A549 (cell line): ENCODE measurements around the gene CCDC170. TPM values are rescaled to one million over a fixed set of nuclear protein-coding genes. Genes with fewer than 3 reads are reported as not detected.

Experiments
- ATAC-seq, 2 experiments: fragments of 200-7000 bp in 1 of 2; fragments of >200 bp in 1 of 2; cut with Nextera tagmentation in 1 of 2; cut with Tn5 transposase in 1 of 2; 3 replicates each; pipeline versions ENCODE4 v1.8.0 to v1.9.1; 2018 to 2020; ENCODE audit warnings: mild to moderate bottlenecking in 1 of 2, moderate library complexity in 1 of 2
- CTCF ChIA-PET: fragments of 300-600 bp; sonication (Branson Sonifier 250); formaldehyde crosslinking; extraction: SDS; loops from one replicate; lab custom pipeline; 2021; ENCODE audit warnings: antibody characterized with exemption, inconsistent platforms; lab: Yijun Ruan, JAX
- POLR2A ChIA-PET: fragments of 350-600 bp; formaldehyde crosslinking; extraction: SDS; loops from one replicate; lab custom pipeline; 2021; ENCODE audit warnings: antibody characterized with exemption, inconsistent platforms; lab: Yijun Ruan, JAX
- DNase-seq, 2 experiments: peaks; one replicate each; pipeline versions ENCODE4 v3.0.0 to v3.0.0-alpha.2; 2011 to 2016; ENCODE audit warnings: low read depth in 1 of 2, low spot score in 1 of 2
- FAIRE-seq: peaks from 2 replicates; lab custom pipeline; 2011; peaks lifted over from hg19 to GRCh38; lab: Jason Lieb, UNC
- H3K27ac ChIP-seq, 2 experiments: fragments of >200 bp; sonication (Bioruptor Twin); formaldehyde crosslinking; 3 replicates each; pipeline ENCODE4 v1.5.1; 2016 to 2017
- H3K4me1 ChIP-seq: fragments of >200 bp; sonication (Bioruptor Twin); formaldehyde crosslinking; 3 replicates; pipeline ENCODE4 v1.6.1; 2016
- H3K4me2 ChIP-seq: fragments of >200 bp; sonication (Bioruptor Twin); formaldehyde crosslinking; 3 replicates; pipeline ENCODE4 v1.6.1; 2016
- H3K4me3 ChIP-seq: fragments of >200 bp; sonication (Bioruptor Twin); formaldehyde crosslinking; 3 replicates; pipeline ENCODE4 v1.5.1; 2016
- H3K9me3 ChIP-seq: fragments of >200 bp; sonication (Bioruptor Twin); formaldehyde crosslinking; 3 replicates; pipeline ENCODE4 v1.6.1; 2016
- ATOH8 ChIP-seq: fragments of 250-450 bp; sonication (Bioruptor Pico); IDR thresholded peaks from 2 replicates; pipeline ENCODE4 v1.5.0; 2020; ENCODE audit warnings: low read depth, mild to moderate bottlenecking, moderate library complexity
- BCL3 ChIP-seq: fragments of >200 bp; sonication (Bioruptor Twin); formaldehyde crosslinking; IDR thresholded peaks from 3 replicates; pipeline ENCODE4 v1.6.1; 2016
- BHLHE40 ChIP-seq: IDR thresholded peaks from 2 replicates; pipeline ENCODE4 v1.6.1; 2012; ENCODE audit warnings: low read depth, low read length, inconsistent platforms
- CHD2 ChIP-seq: fragments of 150-350 bp; IDR thresholded peaks from 2 replicates; pipeline ENCODE4 v1.6.1; 2014; ENCODE audit warnings: low read length; ENCODE audit not compliant: partially characterized antibody
- CHD4 ChIP-seq: fragments of 200-600 bp; sonication (generic); IDR thresholded peaks from 2 replicates; pipeline ENCODE4 v1.6.1; 2016; ENCODE audit warnings: antibody characterized with exemption, mild to moderate bottlenecking, borderline replicate concordance
- CTCF ChIP-seq: fragments of >200 bp; sonication (Bioruptor Twin); formaldehyde crosslinking; IDR thresholded peaks from 3 replicates; pipeline ENCODE4 v1.5.1; 2016
- ELK1 ChIP-seq: fragments of 150-350 bp; IDR thresholded peaks from 2 replicates; pipeline ENCODE4 v1.6.1; 2014; ENCODE audit warnings: low read depth, mild to moderate bottlenecking, low read length
- FOSL2 ChIP-seq, 2 experiments: fragments of 450-650 bp in 1 of 2; fragments of >200 bp in 1 of 2; sonication (Bioruptor Twin) in 1 of 2; formaldehyde crosslinking; IDR thresholded peaks; 2 replicates each; pipeline versions ENCODE4 v1.5.0 to v1.6.1; 2016 to 2020; ENCODE audit warnings: mild to moderate bottlenecking in 1 of 2, moderate library complexity in 1 of 2
- GATA3 ChIP-seq: IDR thresholded peaks from 2 replicates; pipeline ENCODE4 v1.6.1; 2012; ENCODE audit warnings: borderline replicate concordance
- HES2 ChIP-seq: fragments of >200 bp; sonication (Bioruptor Twin); formaldehyde crosslinking; IDR thresholded peaks from 2 replicates; pipeline ENCODE4 v1.6.1; 2016
- HEYL ChIP-seq: fragments of 250-450 bp; sonication (Bioruptor Pico); IDR thresholded peaks from 2 replicates; pipeline ENCODE4 v1.8.0; 2021; ENCODE audit warnings: mild to moderate bottlenecking, moderate library complexity
- HOXA7 ChIP-seq: fragments of 250-450 bp; sonication (Bioruptor Pico); IDR thresholded peaks from 2 replicates; pipeline ENCODE4 v1.5.0; 2020; ENCODE audit warnings: mild to moderate bottlenecking, moderate library complexity
- HOXB13 ChIP-seq: fragments of 250-450 bp; sonication (Bioruptor Pico); IDR thresholded peaks from 2 replicates; pipeline ENCODE4 v1.5.0; 2020; ENCODE audit warnings: low read depth, mild to moderate bottlenecking, moderate library complexity
- JUNB ChIP-seq: fragments of >200 bp; sonication (Bioruptor Twin); formaldehyde crosslinking; IDR thresholded peaks from 2 replicates; pipeline ENCODE4 v1.6.1; 2016
- KDM1A ChIP-seq: fragments of 200-600 bp; sonication (generic); IDR thresholded peaks from 2 replicates; pipeline ENCODE4 v1.6.1; 2016; ENCODE audit warnings: low read depth, mild to moderate bottlenecking
- MAFK ChIP-seq: fragments of 450-650 bp; IDR thresholded peaks from 2 replicates; pipeline ENCODE4 v1.6.1; 2014; ENCODE audit not compliant: partially characterized antibody
- MAZ ChIP-seq: fragments of 150-350 bp; IDR thresholded peaks from 2 replicates; pipeline ENCODE4 v1.6.1; 2014; ENCODE audit warnings: antibody characterized with exemption, low read depth, low read length, borderline replicate concordance
- MYC ChIP-seq: IDR thresholded peaks from 2 replicates; pipeline ENCODE4 v1.6.1; 2012; ENCODE audit warnings: mild to moderate bottlenecking, inconsistent platforms, low read length, improper control_type of control experiment, borderline replicate concordance
- NFE2L2 ChIP-seq: fragments of 150-350 bp; conservative IDR thresholded peaks from 2 replicates; pipeline ENCODE4 v1.6.1; 2014; ENCODE audit warnings: low read length
- NR3C1 ChIP-seq: fragments of >200 bp; sonication (Bioruptor Twin); formaldehyde crosslinking; IDR thresholded peaks from 3 replicates; pipeline ENCODE4 v1.6.1; 2017
- POLR2A ChIP-seq: IDR thresholded peaks from 2 replicates; pipeline ENCODE4 v1.6.1; 2012; ENCODE audit warnings: mild to moderate bottlenecking, low read length
- TP53 ChIP-seq: fragments of 250-450 bp; sonication (Bioruptor Pico); IDR thresholded peaks from 2 replicates; pipeline ENCODE4 v1.5.0; 2021; ENCODE audit warnings: mild to moderate bottlenecking, moderate library complexity
- ZSCAN20 ChIP-seq: fragments of 250-450 bp; sonication (Bioruptor Pico); IDR thresholded peaks from 2 replicates; pipeline ENCODE4 v1.8.0; 2022; ENCODE audit warnings: mild to moderate bottlenecking, moderate library complexity
- WGBS: methylation state at CpG from one replicate; pipeline ENCODE4 v1.1.6; 2017; ENCODE audit errors: missing lambda C conversion rate; 5-methylcytosine and 5-hydroxymethylcytosine counted together
- polyA plus RNA-seq, 4 experiments: library from polyadenylated mRNA; depleted of rRNA in 3 of 4; stranded (reverse); fragments of >200 nt; fragmentation: RNase III in 1 of 4; extraction: RNeasy Plus Mini Kit Qiagen cat#74134 plus additional on column Dnase treatment in 1 of 4; gene quantifications; 2 replicates in 3 of 4; 3 replicates in 1 of 4; pipeline ENCODE4 v1.2.3, GENCODE V29; 2011 to 2017
- TF ChIP-seq, protein P1 (sequence below): IDR thresholded peaks from 2 replicates; pipeline ENCODE4 v1.6.1; 2012
- TF ChIP-seq, protein P2 (sequence below): IDR thresholded peaks from 2 replicates; pipeline ENCODE4 v1.6.1; 2012

Gene CCDC170
- polyA plus RNA-seq, 2 of the 4 experiments (the other 2 are of a cell fraction) = 0.09 to 0.61 TPM

DNA sequence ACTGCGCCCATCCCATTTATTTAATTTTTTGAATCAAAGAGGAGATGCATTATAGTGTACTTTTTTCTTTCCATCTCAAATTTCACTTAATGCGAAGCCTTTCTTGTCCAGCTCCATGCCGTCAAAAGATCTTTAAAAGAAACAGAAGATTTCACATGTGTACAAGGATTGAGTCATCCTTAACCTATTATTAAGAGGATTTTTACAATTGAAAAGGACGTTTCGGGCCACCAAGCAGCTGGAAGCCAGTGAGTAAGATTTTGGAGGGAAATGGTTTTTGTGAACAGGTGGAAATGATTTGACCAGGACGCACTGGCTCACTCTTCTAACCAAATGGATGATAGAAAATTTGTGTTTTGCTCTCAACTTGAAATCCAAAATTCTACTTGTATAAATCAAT, 15.1 kb upstream of the CCDC170 start:
- ATAC-seq = no peak
- Histone ChIP-seq H3K27ac (no peak overlapping the region), H3K4me2 (no peak overlapping the region), H3K4me3 (no peak overlapping the region), H3K4me1 (0 out of 3 replicates have a peak, but pooled peaks cover 3% of the 10 kb centered on the region), H3K9me3 (no peaks in the 10 kb centered on the region)
- WGBS = 79% methylated on average over 6 of the region's 6 CpGs
- ChIA-PET CTCF (interaction anchor here (0.8 kb wide), 1 partner anchor 727 kb away, joined by 3 read pairs; no protein-coding TSS in a partner anchor), POLR2A (no interaction called here)
- no peak for DNase-seq
- no peak for FAIRE-seq
- no peak for TF ChIP-seq BHLHE40
- TF ChIP-seq MAZ = no peak
- TF ChIP-seq KDM1A = no peak
- no peak for TF ChIP-seq HEYL (CRISPR knock-in tag)
- TF ChIP-seq HOXA7 (CRISPR knock-in tag) = no peak
- no peak for TF ChIP-seq ZSCAN20 (CRISPR knock-in tag)
- TF ChIP-seq ATOH8 (CRISPR knock-in tag) = no peak
- no peak for TF ChIP-seq HES2
- no peak for TF ChIP-seq MYC
- no peak for TF ChIP-seq ELK1
- TF ChIP-seq, protein P1, sequence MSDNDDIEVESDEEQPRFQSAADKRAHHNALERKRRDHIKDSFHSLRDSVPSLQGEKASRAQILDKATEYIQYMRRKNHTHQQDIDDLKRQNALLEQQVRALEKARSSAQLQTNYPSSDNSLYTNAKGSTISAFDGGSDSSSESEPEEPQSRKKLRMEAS = no peak
- TF ChIP-seq CTCF = no peak
- no peak for TF ChIP-seq HOXB13 (CRISPR knock-in tag)

GRCh38 chr6:151481786-151482185, 12.0 kb upstream of the CCDC170 start:
- no peaks in the 10 kb centered on the region for H3K9me3 ChIP-seq
- H3K27ac ChIP-seq = no peak overlapping the region
- DNase-seq (no peak), FAIRE-seq (no peak)
- no peak overlapping the region for H3K4me2 ChIP-seq
- no peak overlapping the region for H3K4me3 ChIP-seq
- TF ChIP-seq HES2 (no peak), ELK1 (no peak), FOSL2 (IDR thresholded peaks at IDR 0.05) (no peak), FOSL2 (CRISPR knock-in tag; IDR thresholded peaks at IDR 0.05) (no peak), CHD2 (no peak), CTCF (no peak), MAZ (no peak), MAFK (no peak), BCL3 (no peak), JUNB (no peak), GATA3 (no peak), POLR2A (no peak), NR3C1 (no peak), TP53 (CRISPR knock-in tag) (no peak), NFE2L2 (no peak), HOXA7 (CRISPR knock-in tag) (no peak), MYC (no peak), CHD4 (no peak)
- TF ChIP-seq, protein P1 = no peak
- TF ChIP-seq, protein P2, sequence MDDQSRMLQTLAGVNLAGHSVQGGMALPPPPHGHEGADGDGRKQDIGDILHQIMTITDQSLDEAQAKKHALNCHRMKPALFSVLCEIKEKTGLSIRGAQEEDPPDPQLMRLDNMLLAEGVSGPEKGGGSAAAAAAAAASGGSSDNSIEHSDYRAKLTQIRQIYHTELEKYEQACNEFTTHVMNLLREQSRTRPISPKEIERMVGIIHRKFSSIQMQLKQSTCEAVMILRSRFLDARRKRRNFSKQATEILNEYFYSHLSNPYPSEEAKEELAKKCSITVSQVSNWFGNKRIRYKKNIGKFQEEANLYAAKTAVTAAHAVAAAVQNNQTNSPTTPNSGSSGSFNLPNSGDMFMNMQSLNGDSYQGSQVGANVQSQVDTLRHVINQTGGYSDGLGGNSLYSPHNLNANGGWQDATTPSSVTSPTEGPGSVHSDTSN = no peak
- TF ChIP-seq, all 56 proteins: peak for 0
- ChIA-PET POLR2A (no interaction called here), CTCF (interaction anchor here (0.9 kb wide), 1 partner anchor 33 kb away, joined by 3 read pairs; no protein-coding TSS in a partner anchor)
- no peak for ATAC-seq
- no peaks in the 10 kb centered on the region for H3K4me1 ChIP-seq
